ENCODE results near the gene PRR11. TPM values are rescaled to one million over a fixed set of nuclear protein-coding genes. Genes with fewer than 3 reads are reported as not detected.
A peak's percentile ranks its signal among the peaks of the same experiment; 100 is the strongest.

PRR11 gene
- total RNA-seq, 4 donors from 2014 or later, result 0.68 to 115 (median 15.7) TPM; not detected in 1

- in situ Hi-C loops (cut with MboI; ENCODE audit: low pct_ligation_motif_present in 1 of 4, low pct_unique_long_range_greater_than_20kb in 1 of 4, low sequenced_read_pairs in 3 of 4), result no loop called here
- Histone ChIP-seq H3K27me3 (no peaks in the 10 kb centered on the region), H3K4me3 (peak overlapping the region in 2 of 4 donors; percentile 69 to 77), H3K36me3 (peaks cover 0 to 5% (median 0%) of the 10 kb centered on the region in 4 donors), H3K9me3 (no peaks in the 10 kb centered on the region), H3K27ac (peak overlapping the region in 2 of 4 donors; percentile 85), H3K4me1 (peaks cover 0 to 9% (median 2%) of the 10 kb centered on the region in 4 donors)
- WGBS, 2 donors (ENCODE audit: low coverage in 1 of 2), result 89 to 95% methylated on average over 3 to 16 of the region's 16 CpGs
- DNase-seq, result no peak
- intact Hi-C loops (cut with DNase I; ENCODE audit: low total_unique reads), result no loop called here
- TF ChIP-seq POLR2A (IDR thresholded peaks at IDR 0.05) (no peak), CTCF (IDR thresholded peaks at IDR 0.05) (no peak), EP300 (IDR thresholded peaks at IDR 0.05; ENCODE audit: low read depth) (no peak), POLR2AphosphoS5 (IDR thresholded peaks at IDR 0.05) (no peak)
Measured at GRCh38 chr17:59219370-59219769, 63.8 kb downstream of the PRR11 start.

DNA sequence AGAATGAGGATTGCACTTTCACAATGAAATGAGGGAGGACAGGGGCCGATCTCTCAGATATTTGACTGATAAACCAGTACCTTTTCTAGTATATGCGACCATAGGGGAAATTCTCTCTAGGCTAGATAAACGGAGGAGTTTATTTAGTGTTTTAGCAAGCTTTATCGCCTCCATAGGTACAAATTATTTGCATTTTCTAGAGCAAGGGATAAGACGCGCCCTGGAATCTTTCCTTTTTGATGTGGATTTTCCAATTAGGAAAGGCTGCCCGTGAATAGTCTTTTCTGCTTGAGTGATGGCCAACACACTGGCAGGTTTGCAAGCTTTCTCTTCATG lies 64.4 kb downstream of the PRR11 start:
- 16 to 28% methylated on average over 4 to 7 of the region's 7 CpGs for WGBS, 2 donors (ENCODE audit: low coverage in 1 of 2)
- no peak for DNase-seq
- H3K36me3 ChIP-seq, result peaks cover 0 to under 1% (median 0%) of the 10 kb centered on the region in 4 donors
- H3K9me3 ChIP-seq, result no peaks in the 10 kb centered on the region
- peak overlapping the region in 3 of 4 donors; percentile 61 to 77 (median 69) for H3K4me3 ChIP-seq
- TF ChIP-seq EP300 (IDR thresholded peaks at IDR 0.05; ENCODE audit: low read depth) (no peak), CTCF (IDR thresholded peaks at IDR 0.05) (no peak), POLR2AphosphoS5 (IDR thresholded peaks at IDR 0.05) (no peak), POLR2A (IDR thresholded peaks at IDR 0.05) (no peak)
- H3K27me3 ChIP-seq, result no peaks in the 10 kb centered on the region
- peak overlapping the region; percentile 17 to 85 (median 84) for H3K27ac ChIP-seq
- in situ Hi-C loops (cut with MboI; ENCODE audit: low pct_ligation_motif_present in 1 of 4, low pct_unique_long_range_greater_than_20kb in 1 of 4, low sequenced_read_pairs in 3 of 4), result no loop called here
- intact Hi-C loops (cut with DNase I; ENCODE audit: low total_unique reads), result no loop called here
- peaks cover 0 to 9% (median 2%) of the 10 kb centered on the region in 4 donors for H3K4me1 ChIP-seq

GRCh38 chr17:59220328-59221158 lies 65.0 kb downstream of the PRR11 start, which contains the start of gene GDPD1:
Gene GDPD1 (plus strand): TSS chr17:59220511. CDS start chr17:59220610, 99 bp downstream.
- TF ChIP-seq EP300 (IDR thresholded peaks at IDR 0.05; ENCODE audit: low read depth) (no peak), POLR2AphosphoS5 (IDR thresholded peaks at IDR 0.05) (peak; percentile 54 to 78 (median 65)), CTCF (IDR thresholded peaks at IDR 0.05) (peak; percentile 58 to 87 (median 65)), POLR2A (IDR thresholded peaks at IDR 0.05) (peak; percentile 58)
- in situ Hi-C loops (cut with MboI; ENCODE audit: low pct_ligation_motif_present in 1 of 4, low pct_unique_long_range_greater_than_20kb in 1 of 4, low sequenced_read_pairs in 3 of 4), result no loop called here
- Histone ChIP-seq H3K27me3 (no peaks in the 10 kb centered on the region), H3K9me3 (no peaks in the 10 kb centered on the region), H3K4me1 (peaks cover 0 to 9% (median 2%) of the 10 kb centered on the region in 4 donors), H3K4me3 (peak within 1 kb of the TSS; percentile 34 to 77 (median 65)), H3K36me3 (no peaks in the 10 kb centered on the region), H3K27ac (peak within 1 kb of the TSS; percentile 84 to 85 (median 84))
- 0% methylated on average over 3 to 60 of the region's 60 CpGs for WGBS, 2 donors (ENCODE audit: low coverage in 1 of 2)
- DNase-seq, result peak; percentile 98
- intact Hi-C loops (cut with DNase I; ENCODE audit: low total_unique reads), result no loop called here

DNA sequence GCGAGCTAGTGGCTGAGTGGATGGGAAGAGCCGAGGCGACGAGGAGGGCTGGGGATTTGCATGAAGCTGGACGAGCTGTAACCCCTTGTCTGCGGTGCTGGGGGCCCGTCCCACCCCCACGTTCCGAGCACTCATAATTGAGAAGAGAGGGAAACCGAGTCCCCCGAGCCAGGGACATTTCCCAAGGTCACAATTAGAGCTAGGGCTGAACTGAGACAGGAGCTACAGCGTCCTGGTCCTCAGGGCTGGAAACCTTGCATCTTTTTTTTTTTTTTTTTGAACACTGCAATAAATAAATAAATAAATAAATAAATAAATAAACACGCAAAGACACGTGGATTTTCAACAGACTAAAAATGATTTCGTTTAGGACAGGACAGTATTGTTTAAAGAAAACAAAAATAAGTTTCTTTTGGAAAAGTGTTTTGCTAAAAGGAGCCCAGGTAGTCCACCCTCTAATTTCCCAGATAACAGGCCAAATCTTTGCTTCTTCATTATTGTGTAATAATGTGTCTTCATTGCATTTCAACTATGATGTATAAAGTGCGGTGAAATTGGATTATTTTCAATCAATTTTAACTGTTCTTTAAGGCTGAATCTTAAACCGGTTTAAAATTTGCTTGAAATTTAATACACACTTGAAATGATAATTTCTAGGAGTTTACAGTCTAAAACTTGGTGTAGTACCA lies 65.8 kb downstream of the PRR11 start:
- no peak for TF ChIP-seq POLR2A (IDR thresholded peaks at IDR 0.05)
- no peak for TF ChIP-seq POLR2AphosphoS5 (IDR thresholded peaks at IDR 0.05)
- no peak for TF ChIP-seq EP300 (IDR thresholded peaks at IDR 0.05; ENCODE audit: low read depth)
- no peak for TF ChIP-seq CTCF (IDR thresholded peaks at IDR 0.05)
- in situ Hi-C loops (cut with MboI; ENCODE audit: low pct_ligation_motif_present in 1 of 4, low pct_unique_long_range_greater_than_20kb in 1 of 4, low sequenced_read_pairs in 3 of 4), result no loop called here
- no peak for DNase-seq
- H3K9me3 ChIP-seq, result no peaks in the 10 kb centered on the region
- peaks cover 0 to 9% (median 2%) of the 10 kb centered on the region in 4 donors for H3K4me1 ChIP-seq
- no peaks in the 10 kb centered on the region for H3K36me3 ChIP-seq
- intact Hi-C loops (cut with DNase I; ENCODE audit: low total_unique reads), result no loop called here
- H3K27ac ChIP-seq, result peak overlapping the region; percentile 84 to 85 (median 84)
- WGBS, 2 donors (ENCODE audit: low coverage in 1 of 2), result 11 to 20% methylated on average over 8 to 17 of the region's 17 CpGs
- peak overlapping the region; percentile 34 to 77 (median 65) for H3K4me3 ChIP-seq
- H3K27me3 ChIP-seq, result no peaks in the 10 kb centered on the region

Measured in transverse colon (tissue), 4 donors.